Lung (tissue), 12 donors: Measurements from ENCODE around the gene ZBTB46. TPM values are rescaled to one million over a fixed set of nuclear protein-coding genes. Genes with fewer than 3 reads are reported as not detected.

Source experiments
- ATAC-seq: fragments of 200-7000 bp; cut with Tn5 transposase; one replicate; pipeline ENCODE4 v1.9.1; 2020; ENCODE audit warnings: moderate number of reproducible peaks; ENCODE audit not compliant: insufficient read depth, low FRiP score
- DNase-seq, 3 donors: peaks; one replicate each; pipeline ENCODE4 v3.0.0-alpha.2; 2013 to 2017
- H3K27ac ChIP-seq, 2 donors: one replicate each; pipeline ENCODE4 v1.5.1; 2013; ENCODE audit warnings: mild to moderate bottlenecking in 2 of 2, moderate library complexity in 2 of 2, control low read depth in 1 of 2, inconsistent platforms in 1 of 2, low read depth in 1 of 2, low read length in 1 of 2
- H3K27me3 ChIP-seq, 3 donors: one replicate each; pipeline ENCODE4 v1.5.1; 2013; ENCODE audit warnings: low read length in 2 of 3; ENCODE audit not compliant: control insufficient read depth in 3 of 3, insufficient read depth in 3 of 3
- H3K36me3 ChIP-seq, 4 donors: one replicate each; pipeline ENCODE4 v1.5.1; 2013; ENCODE audit warnings: low read length in 4 of 4, mild to moderate bottlenecking in 1 of 4, moderate library complexity in 1 of 4; ENCODE audit not compliant: control insufficient read depth in 4 of 4, insufficient read depth in 4 of 4
- H3K4me1 ChIP-seq, 5 donors: one replicate each; pipeline ENCODE4 v1.5.1; 2013; ENCODE audit warnings: low read length in 5 of 5, mild to moderate bottlenecking in 2 of 5, moderate library complexity in 1 of 5; ENCODE audit not compliant: control insufficient read depth in 5 of 5, insufficient read depth in 5 of 5
- H3K4me3 ChIP-seq: one replicate; pipeline ENCODE4 v1.5.1; 2013; ENCODE audit warnings: mild to moderate bottlenecking, control low read depth, moderate library complexity
- H3K9ac ChIP-seq, 2 donors: one replicate each; pipeline ENCODE4 v1.5.1; 2013; ENCODE audit warnings: low read length in 2 of 2, control low read depth in 1 of 2; ENCODE audit not compliant: insufficient read depth in 1 of 2
- H3K9me3 ChIP-seq, 4 donors: one replicate each; pipeline ENCODE4 v1.5.1; 2013; ENCODE audit warnings: low read length in 3 of 4, mild to moderate bottlenecking in 1 of 4, moderate library complexity in 1 of 4; ENCODE audit not compliant: control insufficient read depth in 4 of 4, insufficient read depth in 3 of 4
- CTCF ChIP-seq: IDR thresholded peaks from 2 replicates; pipeline ENCODE4 v1.5.1; 2012; ENCODE audit warnings: mild to moderate bottlenecking; ENCODE audit errors: control extremely low read depth, extremely low read depth
- WGBS, 2 donors: extraction: QIAGEN DNeasy Blood & Tissue Kit; methylation state at CpG; one replicate each; pipeline ENCODE4 v1.1.7; 2013; 5-methylcytosine and 5-hydroxymethylcytosine counted together
- polyA plus RNA-seq, 2 donors: library from polyadenylated mRNA; stranded (reverse); fragments of 200-250 nt; gene quantifications; one replicate each; pipeline ENCODE4 v1.2.1, GENCODE V29; 2013
- total RNA-seq, 2 donors: library from RNA; depleted of rRNA in 1 of 2; stranded (reverse); fragments of >200 nt in 1 of 2; gene quantifications; one replicate each; pipeline ENCODE4 v1.2.1, GENCODE V29; 2014 to 2021
- donor health status: control.
- donor health status: control.
- donor health status: Bipolar disorder and iron deficiency.
- donor health status: healthy.
- donor health status: DM: yes; HTN: yes; CAD: no.

ZBTB46 gene
- total and polyA plus RNA-seq, 4 donors = 3.4 to 15.3 (median 7.6) TPM

- Histone ChIP-seq H3K9ac (no peak overlapping the region), H3K27me3 (no peaks in the 10 kb centered on the region), H3K27ac (no peak overlapping the region), H3K4me3 (no peak overlapping the region), H3K9me3 (no peaks in the 10 kb centered on the region), H3K36me3 (peaks cover 0 to 29% (median 0%) of the 10 kb centered on the region in 4 donors), H3K4me1 (peaks cover 0 to 11% (median under 1%) of the 10 kb centered on the region in 5 donors)
- no peak for TF ChIP-seq CTCF
- DNase-seq = no peak
- no peak for ATAC-seq
- 80 to 95% methylated on average over 12 to 13 of the region's 13 CpGs for WGBS, 2 donors
Measured at GRCh38 chr20:63747622-63748069, 83.4 kb downstream of the ZBTB46 start.

- Histone ChIP-seq H3K27ac (no peak overlapping the region), H3K4me1 (peaks cover 0 to 11% (median 2%) of the 10 kb centered on the region in 5 donors), H3K9me3 (no peaks in the 10 kb centered on the region), H3K9ac (no peak overlapping the region), H3K36me3 (peaks cover 0 to 33% (median 2%) of the 10 kb centered on the region in 4 donors), H3K27me3 (no peaks in the 10 kb centered on the region), H3K4me3 (no peak overlapping the region)
- WGBS, 2 donors = 94 to 97% methylated on average over 47 of the region's 47 CpGs
- DNase-seq = peak in 1 of 3 donors; percentile 12
- no peak for ATAC-seq
- no peak for TF ChIP-seq CTCF
Measured at GRCh38 chr20:63746751-63747315, 84.2 kb downstream of the ZBTB46 start.

GRCh38 chr20:63745961-63746731 lies 84.9 kb downstream of the ZBTB46 start:
- Histone ChIP-seq H3K4me1 (peaks cover 0 to 18% (median 9%) of the 10 kb centered on the region in 5 donors), H3K4me3 (no peak overlapping the region), H3K9me3 (no peaks in the 10 kb centered on the region), H3K36me3 (peaks cover 0 to 34% (median 5%) of the 10 kb centered on the region in 4 donors), H3K27ac (no peak overlapping the region), H3K9ac (no peak overlapping the region), H3K27me3 (no peaks in the 10 kb centered on the region)
- 91 to 94% methylated on average over 24 to 26 of the region's 26 CpGs for WGBS, 2 donors
- ATAC-seq (no peak), DNase-seq (peak in 1 of 3 donors; percentile 11)
- no peak for TF ChIP-seq CTCF
